Cortex of kidney (tissue), 1 donor: ENCODE results near the gene PBLD.
"Not testable (repeated sequence)": the region's sequence is repeated elsewhere in the genome, so short reads cannot be mapped to it uniquely, and the experiment has no call there.

ENCODE experiments used
- DNase-seq: peaks from one replicate; lab custom pipeline; 2025; lab: John Stamatoyannopoulos, UW

Gene PBLD

DNA sequence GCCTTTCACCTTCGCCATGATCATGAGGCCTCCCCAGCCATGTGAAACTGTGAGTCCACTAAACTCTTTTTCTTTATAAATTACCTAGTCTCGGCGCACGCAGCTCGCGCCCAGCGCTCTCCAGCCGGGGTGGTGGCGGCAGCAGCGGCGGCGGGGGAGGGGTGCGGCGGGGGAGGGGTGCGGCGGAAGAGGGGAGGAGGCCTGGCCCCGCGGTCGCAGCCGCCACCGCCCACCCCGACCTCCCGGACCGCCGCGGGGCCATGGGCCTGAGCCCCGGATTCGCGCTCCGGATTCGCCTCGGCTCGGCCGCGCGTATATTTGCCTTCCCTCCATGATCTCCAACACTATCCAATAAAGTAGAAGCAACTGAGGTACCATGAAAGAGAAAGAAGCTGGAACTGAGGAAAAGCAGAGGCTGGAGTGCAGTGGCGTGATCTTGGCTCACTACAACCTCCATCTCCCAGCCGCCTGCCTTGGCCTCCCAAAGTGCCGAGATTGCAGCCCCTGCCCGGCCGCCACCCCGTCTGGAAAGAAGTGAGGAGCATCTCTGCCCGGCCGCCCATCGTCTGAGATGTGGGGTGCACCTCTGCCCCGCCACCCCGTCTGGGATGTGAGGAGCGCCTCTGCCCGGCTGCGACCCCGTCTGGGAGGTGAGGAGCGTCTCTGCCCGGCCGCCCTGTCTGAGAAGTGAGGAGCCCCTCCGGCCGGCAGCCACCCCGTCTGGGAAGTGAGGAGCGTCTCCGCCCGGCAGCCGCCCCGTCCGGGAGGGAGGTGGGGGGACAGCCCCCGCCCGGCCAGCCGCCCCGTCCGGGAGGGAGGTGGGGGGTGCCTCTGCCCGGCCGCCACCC, 53.6 kb downstream of the PBLD start:
- not testable (repeated sequence) for DNase-seq

DNA sequence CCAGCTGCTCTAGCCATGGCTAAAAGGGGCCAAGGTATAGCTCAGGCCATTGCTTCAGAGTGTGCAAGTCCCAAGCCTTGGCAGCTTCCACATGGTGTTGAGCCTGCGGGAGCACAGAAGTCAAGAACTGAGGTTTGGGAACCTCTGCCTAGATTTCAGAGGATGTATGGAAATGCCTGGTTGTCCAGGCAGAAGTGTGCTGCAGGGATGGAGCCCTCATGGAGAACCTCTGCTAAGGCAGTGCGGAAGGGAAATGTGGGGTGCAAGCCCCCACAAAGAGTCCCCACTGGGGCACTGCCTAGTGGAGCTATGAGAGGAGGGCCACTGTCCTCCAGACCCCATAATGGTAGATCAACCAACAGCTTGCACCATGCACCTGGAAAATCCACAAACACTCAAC, 54.9 kb downstream of the PBLD start:
- not testable (repeated sequence) for DNase-seq

DNA sequence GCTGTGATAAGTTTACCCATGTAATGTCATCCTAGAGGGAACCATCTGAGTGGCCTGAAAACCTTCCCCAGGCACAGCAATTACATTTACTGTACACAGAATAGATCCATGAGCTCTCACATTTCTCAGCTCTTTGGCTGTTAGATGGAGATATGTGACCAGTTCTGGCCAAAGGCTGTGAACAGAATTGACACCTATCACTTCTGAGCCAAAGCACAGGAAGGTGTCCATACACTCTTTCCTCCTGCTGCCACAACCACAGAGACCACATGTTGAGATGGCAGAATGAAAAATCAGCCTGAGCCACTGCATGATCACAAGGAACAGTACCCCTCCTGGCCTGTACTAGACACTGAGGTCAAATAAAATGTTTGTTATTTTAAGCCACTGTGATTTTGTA, 56.5 kb downstream of the PBLD start:
- no peak for DNase-seq

DNA sequence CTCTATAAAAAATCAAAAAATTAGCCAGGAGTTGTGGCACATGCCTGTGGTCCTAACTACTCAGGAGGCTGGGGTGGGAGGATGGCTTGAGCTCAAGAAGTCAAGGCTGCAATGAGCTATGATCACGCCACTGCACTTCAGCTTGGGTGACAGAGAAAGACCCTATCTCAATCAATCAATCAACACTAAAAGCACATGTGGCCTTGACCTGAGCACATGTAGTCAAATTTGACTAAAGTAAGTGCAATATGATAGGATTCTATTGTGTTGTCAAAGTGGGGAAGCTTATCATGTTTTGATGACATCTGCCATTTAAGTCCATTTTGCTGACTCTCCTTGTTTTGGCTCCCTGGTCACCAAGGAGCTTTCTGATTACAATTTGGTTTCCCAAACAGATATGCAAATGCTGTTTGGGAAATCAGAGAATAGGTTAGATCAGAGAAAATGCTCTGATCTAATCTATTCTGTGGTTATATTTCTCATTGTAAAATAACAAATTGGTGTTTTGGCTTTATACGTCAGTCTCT, 57.1 kb downstream of the PBLD start:
- DNase-seq, result no peak

DNA sequence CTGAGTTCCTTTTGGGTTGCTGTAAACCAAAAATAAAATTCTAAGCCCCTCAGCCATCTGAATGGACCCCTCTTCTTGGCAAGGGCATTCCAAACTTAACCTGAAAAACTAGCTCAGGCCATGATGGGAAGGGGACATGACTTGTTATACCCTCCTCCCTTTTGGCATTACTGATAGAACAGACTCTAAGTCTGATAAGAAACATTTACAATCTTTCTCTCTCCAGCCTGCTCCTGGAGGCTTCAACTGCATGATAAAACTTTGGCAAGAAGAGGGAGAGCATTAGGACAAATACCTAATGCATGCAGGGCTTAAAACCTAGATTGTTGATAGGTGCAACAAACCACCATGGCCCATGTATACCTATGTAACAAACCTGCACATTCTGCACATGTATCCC, 59.9 kb downstream of the PBLD start:
- no peak for DNase-seq

DNA sequence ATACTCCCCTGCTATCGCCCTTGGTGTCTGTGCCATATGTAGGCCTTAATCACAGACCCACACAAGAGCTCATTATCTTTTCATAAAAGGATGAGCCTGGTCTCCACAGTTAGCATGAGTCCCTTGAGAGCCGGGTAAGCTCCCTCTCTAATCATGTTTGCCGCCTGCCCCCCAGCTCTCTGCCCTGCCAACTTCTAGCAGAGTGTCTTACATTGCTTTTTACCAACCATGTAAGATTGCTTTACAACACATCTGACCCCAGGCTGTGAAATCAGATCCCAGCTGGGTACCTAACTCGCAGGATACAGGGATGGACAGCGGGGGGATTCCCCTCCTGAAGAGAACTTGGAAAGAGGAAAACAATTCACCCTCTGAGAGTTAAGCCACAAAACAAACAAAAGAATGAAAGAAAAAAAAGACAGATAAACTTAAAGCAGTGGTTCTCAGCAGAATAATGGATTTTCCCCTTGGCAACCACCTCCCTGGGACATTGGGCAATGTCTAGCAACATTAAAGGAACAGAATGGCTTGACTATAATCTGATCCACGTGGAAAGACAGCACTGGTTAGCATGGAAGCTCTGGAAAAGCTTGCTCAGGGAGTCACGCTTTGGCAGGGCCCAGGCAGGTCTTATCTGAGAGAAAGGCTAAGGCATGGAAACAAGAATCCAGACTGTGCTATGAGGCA, 61.4 kb downstream of the PBLD start:
- no peak for DNase-seq

DNA sequence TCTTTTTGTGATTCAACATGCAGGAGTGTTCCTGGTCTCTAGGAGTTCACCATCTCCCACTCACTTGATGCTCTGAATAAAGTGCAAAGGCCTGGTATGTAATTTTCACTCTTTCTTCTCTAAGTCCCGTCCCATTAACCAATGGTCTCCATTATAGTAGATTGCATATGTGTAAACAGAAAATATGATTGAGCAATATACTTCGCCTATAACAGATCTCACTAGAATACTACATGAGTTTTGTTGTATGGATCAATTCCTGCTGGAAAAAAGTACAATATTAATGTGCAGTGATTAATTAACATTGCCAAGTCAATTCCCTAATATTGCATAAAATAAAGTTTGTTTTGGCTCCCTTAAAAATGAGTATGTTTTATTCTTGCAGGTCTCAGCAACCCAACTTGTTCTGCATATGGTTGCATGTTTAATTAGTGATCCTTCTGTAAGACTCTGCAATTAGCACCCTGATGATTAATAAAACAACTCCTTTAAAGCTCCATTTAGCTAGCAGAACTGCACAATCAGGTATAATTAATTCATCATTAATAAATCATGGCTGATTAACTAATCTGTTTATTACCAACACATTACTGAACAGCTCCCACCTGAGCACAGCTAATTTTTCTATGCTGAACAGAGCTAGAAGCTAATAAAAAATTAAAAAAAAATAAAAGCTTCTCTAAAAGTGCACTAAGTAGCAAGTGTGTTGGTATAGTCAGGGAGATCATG, 63.0 kb downstream of the PBLD start:
- no peak for DNase-seq

DNA sequence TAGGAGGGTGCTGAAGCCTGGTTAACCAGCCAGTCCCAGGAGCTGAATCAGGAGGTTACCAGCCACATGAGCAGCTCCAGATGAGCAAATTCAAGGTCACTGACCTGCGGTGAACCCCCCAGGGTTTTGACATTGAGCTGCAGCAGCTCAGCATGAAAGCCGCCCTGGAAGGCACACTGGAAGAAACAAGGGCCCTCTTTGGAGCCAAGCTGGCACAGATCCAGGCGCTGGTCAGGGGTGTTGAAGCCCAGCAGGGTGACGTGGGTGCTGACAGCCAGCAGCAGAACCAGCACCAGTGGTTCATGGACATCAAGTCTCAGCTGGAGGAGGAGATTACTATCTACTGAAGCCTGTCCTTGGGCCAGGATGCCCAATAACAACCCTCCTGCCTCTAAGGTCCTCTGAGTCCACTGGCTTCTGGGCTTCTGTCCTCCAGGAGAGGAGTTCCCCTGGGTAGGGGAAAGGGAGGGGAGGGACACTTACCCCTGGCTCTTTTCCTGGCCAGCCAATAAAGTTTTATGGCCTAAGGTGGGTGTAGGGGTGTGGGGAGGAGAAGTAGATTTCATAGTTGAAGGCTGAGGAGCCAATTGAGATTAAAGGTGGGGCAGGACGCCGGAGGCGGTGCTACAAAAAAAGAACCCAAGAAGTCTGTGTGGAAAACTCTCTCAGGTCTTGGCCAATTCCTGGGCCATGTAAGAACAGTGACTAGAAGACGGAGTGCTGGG, 71.4 kb downstream of the PBLD start:
- DNase-seq, result no peak

DNA sequence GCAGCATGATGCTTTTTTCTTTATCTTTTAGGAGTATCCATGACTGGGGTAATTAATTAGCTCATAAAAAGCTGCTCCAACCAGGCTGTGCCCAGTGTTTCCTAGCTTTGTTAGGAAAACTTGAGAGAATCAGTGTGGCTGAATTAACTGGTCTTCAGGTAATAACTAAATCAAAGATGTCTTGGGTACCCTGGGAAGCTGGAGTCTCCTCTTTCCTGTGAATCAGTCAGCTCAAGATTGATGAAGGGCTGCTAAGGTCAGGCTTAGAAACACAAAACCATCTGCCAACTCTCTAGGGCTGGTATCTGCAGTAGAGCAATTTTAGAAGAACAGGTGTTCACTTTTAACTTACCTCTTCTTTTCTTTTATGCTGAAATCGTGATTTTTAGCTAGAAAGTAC, 79.4 kb downstream of the PBLD start:
- DNase-seq, result no peak

DNA sequence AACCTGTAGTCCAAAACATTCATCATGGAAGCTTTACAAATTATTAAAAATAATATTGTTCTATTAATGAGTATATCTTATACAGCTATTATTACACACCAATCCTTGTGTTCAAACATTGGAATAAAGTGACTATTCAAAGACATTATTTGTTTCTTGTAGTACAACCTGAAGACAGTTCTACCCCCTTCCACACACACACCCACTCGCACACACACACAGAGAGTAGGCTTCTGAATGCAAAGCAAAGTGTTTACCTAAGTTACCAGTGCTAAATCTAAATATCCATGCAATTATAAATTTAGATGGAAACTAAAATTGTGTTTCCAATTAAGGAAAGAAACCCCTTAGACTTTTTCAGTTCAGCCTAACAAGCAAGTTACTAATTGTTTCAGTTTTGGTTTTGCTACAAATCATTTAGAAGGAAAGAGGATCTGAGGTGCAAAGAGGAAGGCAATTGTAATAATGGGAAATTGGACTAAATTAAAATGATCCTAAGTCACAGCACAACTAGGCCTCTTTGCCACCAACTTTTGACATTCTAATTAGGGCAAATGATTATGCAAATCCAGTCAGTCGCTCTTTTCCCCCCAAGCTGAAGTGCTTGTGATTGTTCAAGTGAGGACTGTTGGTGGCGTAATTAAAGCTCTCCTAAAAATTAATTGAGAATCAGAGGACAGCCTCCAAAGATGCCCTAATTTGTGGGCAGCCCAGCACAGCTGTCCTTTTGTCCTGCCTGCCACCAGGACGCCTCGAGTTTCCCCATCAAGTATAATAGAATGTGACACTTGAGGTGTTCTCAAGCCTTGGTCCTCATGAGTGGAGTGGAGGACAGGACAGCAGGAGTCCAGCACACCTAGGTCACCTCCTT, 80.9 kb downstream of the PBLD start:
- DNase-seq, result no peak

DNA sequence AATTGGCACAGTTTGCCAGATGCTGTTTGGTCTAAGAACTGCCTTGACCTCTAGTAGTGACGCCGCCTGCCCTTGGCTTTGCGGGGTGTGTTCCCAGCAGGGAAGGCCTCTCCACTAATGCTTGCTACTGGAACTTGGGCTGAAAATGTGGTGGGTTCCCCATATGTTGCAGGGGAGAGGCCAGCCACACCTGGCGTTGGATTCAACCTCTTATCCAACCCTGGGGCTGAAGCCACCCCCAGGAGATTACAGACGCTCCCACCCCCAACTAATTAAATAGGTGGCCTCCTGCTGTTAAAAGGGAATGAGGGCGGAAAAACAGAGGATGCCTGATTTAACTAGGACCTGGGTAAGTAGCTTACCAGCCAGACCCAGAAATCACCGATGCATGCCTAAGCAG, 81.6 kb downstream of the PBLD start:
- DNase-seq, result no peak

DNA sequence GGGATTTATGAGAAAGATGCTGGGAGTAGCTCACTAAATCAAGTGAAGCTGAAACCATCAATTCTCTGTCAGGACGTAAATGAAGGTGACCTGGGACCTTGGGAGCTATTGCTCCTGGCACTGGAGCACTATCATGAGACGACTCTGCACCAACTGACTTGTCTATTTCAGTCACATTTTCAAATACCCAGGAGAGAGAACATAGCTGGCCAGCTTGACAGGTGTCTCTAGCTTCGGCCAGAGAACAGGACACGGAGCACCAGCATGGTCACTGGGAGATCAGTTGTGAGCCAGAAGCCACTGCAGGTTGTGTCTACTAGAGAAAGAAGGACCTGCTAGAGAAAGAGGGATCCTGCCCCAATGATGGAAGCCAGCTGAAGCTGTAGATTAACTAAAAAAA, 83.4 kb downstream of the PBLD start:
- no peak for DNase-seq

DNA sequence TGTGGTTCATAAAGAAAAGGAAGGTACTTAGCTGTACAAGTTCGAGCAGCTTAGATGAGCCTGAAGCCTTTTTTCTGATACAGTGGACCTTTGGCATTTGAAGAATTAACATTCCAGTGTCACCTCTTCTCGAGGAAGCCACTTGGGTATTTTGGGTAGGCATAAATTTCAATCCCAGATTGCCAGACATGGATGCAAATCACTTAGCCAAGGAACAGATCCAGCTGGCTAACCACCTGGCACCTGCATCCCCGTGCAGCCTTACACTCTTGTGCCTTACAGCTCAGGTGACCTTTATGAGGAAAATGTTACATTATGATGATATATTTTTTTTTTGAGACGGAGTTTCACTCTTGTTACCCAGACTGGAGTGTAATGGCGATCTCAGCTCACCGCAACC, 84.8 kb downstream of the PBLD start:
- DNase-seq, result no peak

DNA sequence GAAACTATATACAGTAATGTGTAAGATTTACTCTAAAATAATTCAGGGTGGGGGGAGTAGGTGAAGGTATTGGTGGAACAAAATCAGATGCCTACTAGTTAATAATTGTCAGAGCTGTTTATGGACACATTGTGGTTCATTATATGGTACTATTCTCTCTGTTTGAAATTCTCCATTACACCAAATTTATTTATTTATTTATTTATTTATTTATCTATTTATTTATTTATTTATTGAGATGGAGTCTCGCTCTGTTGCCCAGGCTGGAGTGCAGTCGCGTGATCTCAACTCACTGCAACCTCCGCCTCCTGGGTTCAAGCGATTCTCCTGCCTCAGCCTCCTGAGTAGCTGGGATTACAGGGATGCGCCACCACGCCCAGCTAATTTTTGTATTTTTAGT, 86.3 kb downstream of the PBLD start:
- not testable (repeated sequence) for DNase-seq

DNA sequence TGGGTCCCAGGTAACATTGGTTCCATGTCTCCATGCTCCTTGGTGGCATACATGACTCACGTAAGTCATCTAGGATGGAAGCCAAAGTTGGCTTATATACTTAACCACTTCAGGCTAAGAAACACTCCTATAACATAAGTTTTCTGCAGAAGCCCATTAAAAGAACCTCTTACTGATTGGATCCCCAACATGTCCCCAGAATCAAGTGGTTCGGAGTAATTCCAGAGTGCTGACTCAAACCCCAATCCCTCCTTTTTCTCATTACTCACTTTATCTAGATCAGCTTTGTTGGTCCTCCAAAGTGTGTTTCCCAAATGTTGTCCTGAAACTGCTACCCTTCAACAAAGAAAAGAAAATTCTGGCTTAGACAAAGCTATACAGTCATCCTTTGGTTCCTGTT, 90.7 kb downstream of the PBLD start:
- DNase-seq, result no peak

DNA sequence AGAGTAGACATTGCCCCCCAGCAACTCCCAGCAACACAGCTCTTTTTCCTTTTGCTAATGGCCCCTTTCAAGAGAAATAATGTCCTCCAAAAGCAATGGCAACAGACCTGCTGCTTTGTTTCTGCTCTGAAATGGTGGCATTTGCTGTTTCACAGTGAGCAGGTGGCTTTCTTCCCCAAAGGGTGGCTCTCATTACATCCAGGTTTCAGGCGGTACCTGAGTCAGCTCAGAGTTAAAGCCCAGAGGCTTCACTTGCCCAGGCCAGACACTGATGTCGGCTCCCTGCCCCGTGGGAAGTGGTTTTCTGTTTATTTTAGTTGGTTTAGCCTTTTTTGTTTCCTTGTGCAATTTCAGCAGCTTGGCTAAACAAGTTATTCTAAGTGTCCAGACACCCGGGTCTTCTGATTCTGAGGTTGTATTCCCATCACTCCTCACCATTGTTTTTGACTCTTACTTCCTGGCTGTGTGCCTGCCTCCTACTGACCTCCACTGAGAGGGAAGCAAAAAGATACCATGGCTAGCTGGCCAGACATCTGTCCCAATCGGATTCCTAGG, 93.1 kb downstream of the PBLD start:
- DNase-seq, result no peak

DNA sequence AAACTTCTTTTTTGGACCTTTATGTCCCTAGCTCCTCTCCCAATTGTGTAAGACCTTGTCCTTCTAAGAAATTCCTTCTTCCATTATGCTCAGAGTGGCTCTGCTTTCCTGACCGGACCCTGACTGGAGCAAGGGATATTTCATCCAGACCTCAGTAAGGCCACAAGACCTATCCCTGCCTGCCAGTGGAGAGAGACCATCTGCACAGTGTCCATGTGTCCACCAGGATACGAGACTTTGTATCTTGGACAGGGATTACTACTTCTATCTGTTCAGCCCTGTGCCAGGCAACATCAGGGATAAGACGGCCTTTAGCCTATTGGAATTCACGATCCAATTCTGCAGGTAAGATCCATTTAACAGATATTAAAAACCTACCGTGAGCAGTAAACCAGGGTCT, 93.7 kb downstream of the PBLD start:
- no peak for DNase-seq

DNA sequence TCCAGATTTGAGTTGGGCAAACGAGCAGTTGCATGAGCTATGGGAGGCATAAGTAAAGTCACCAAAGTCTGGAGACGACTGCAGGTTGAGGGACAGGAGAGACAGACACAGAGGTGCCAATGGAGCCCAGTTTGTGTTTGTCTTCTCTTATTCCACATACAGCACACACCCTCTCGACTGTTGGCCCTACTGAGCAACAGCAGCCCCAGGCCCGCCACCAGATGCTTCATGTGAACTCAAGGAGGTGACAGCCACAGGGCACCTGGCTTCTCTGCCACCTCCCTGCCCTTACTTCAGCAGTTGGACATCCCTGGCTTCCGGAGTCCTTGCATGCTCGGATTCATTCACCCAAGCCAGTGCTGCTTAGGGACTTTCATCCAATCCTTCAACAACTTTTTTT, 94.4 kb downstream of the PBLD start:
- DNase-seq, result no peak

DNA sequence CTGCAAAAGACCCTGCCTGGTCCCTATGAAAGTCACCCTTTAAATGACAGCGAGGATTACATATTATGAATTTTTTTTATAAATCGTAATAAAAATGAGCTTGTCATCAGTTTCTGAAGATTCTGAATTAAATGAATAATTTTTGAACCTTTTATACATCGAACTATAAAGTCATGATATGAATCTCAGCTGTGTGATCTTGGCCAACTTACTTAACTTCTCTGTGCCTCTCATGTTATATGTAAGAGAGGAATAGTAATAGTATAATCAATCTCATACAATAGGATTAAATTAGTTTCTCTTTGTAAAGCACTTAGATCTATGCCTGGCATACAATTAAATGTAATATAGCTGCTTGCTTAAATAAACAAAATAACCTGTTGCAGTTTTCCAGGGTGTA, 95.6 kb downstream of the PBLD start:
- DNase-seq, result no peak

DNA sequence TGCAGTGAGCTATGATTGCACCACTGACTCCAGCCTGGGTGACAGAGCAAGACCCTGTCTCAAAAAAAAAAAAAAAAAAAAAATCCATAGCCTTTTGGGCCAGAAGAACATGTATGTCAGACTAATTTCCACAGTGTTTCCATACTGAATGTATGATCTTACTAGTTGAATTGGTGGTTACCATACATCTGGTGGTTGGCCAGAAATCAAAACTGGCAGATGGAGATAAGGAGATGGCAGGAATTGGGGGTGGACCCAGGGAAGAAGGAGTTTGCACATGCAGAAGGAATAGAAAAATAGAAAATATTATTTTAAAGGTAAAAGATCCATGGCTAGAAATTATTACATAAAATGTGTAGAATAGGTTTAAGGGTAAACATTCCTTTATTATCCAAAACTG, 97.1 kb downstream of the PBLD start:
- DNase-seq, result no peak

DNA sequence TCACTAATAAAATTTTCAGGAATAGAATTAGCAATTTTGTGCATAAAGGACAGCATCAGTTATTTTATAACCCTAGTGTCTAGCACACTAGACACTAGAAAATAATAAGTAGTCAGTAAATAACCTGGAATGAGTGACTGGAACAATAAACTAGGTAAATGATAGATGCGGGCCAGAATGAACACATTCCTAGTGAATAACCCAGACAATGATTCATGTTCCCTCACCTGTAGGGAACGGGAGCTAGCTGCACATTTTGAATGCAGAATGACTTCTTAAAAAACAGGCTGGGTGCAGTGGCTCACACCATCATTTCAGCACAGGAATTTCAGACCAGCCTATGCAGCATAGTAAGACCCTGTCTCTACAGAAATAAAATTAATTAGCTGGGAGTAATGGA, 97.6 kb downstream of the PBLD start:
- DNase-seq, result no peak
